PC-3 (cell line): ENCODE data around the gene DIAPH2. TPM values are rescaled to one million over a fixed set of nuclear protein-coding genes. Genes with fewer than 3 reads are reported as not detected.

Source experiments
- ATAC-seq: fragments of 200-7000 bp; cut with Tn5 transposase; 2 replicates; pipeline ENCODE4 v1.9.1; 2020; ENCODE audit warnings: mild to moderate bottlenecking, moderate library complexity
- BruUV-seq: library from RNA; stranded (reverse); fragments of 400-500 nt; replicated peaks from 2 replicates; lab custom pipeline; 2021; lab: Mats Ljungman, UMichigan
- CTCF ChIA-PET: fragments of 300-600 bp; sonication (Branson Sonifier 250); formaldehyde crosslinking; loops from one replicate; lab custom pipeline; 2022; ENCODE audit warnings: antibody characterized with exemption; lab: Charles Lee
- POLR2A ChIA-PET: fragments of 300-600 bp; sonication (Branson Sonifier 250); formaldehyde crosslinking; loops from one replicate; lab custom pipeline; 2022; ENCODE audit warnings: antibody characterized with exemption; ENCODE audit not compliant: unreplicated experiment; lab: Charles Lee
- DNase-seq: peaks from one replicate; pipeline ENCODE4 v3.0.0-alpha.2; 2015
- H2AFZ ChIP-seq: fragments of 300-600 bp; sonication (generic); 2 replicates; pipeline ENCODE4 v1.6.0; 2016; ENCODE audit warnings: antibody characterized with exemption, low read length
- H3F3A ChIP-seq: fragments of 300-600 bp; sonication (generic); one replicate; pipeline ENCODE4 v1.6.0; 2017; ENCODE audit warnings: antibody characterized with exemption, low read length, control low read depth, mild to moderate bottlenecking; ENCODE audit not compliant: unreplicated experiment
- H3K27ac ChIP-seq: fragments of 300-600 bp; sonication (generic); 2 replicates; pipeline ENCODE4 v1.5.1; 2016; ENCODE audit warnings: mild to moderate bottlenecking, low read length
- H3K27me3 ChIP-seq: fragments of 300-600 bp; sonication (generic); 2 replicates; pipeline ENCODE4 v1.6.1; 2016; ENCODE audit warnings: low read length, mixed read lengths
- H3K36me3 ChIP-seq: fragments of 300-600 bp; sonication (generic); 2 replicates; pipeline ENCODE4 v1.6.1; 2016; ENCODE audit warnings: low read depth, mixed run types, low read length, mixed read lengths
- H3K4me1 ChIP-seq: fragments of 300-600 bp; sonication (generic); 2 replicates; pipeline ENCODE4 v1.5.1; 2016; ENCODE audit warnings: low read length; ENCODE audit not compliant: insufficient read depth
- H3K4me2 ChIP-seq: fragments of 300-600 bp; sonication (generic); 2 replicates; pipeline ENCODE4 v1.6.0; 2016; ENCODE audit warnings: low read length
- H3K4me3 ChIP-seq: fragments of 300-600 bp; sonication (generic); 2 replicates; pipeline ENCODE4 v1.5.1; 2016; ENCODE audit warnings: mild to moderate bottlenecking, low read length, mixed read lengths
- H3K79me2 ChIP-seq: fragments of 300-600 bp; sonication (generic); 2 replicates; pipeline ENCODE4 v1.6.1; 2017; ENCODE audit warnings: low read length, mixed read lengths
- H3K9ac ChIP-seq: fragments of 300-600 bp; sonication (generic); 2 replicates; pipeline ENCODE4 v1.6.0; 2016; ENCODE audit warnings: mild to moderate bottlenecking, low read length
- H3K9me2 ChIP-seq: fragments of 300-600 bp; sonication (generic); replicated peaks from 2 replicates; pipeline ENCODE4 v1.6.1; 2016; ENCODE audit warnings: mixed run types, low read length, mixed read lengths
- H3K9me3 ChIP-seq: fragments of 300-600 bp; sonication (generic); 2 replicates; pipeline ENCODE4 v1.6.1; 2016; ENCODE audit warnings: low read length, mixed read lengths
- H4K20me1 ChIP-seq: fragments of 300-600 bp; sonication (generic); 2 replicates; pipeline ENCODE4 v1.6.1; 2016; ENCODE audit warnings: low read length, mixed read lengths
- EZH2 ChIP-seq: fragments of 300-600 bp; sonication (generic); IDR thresholded peaks from one replicate; pipeline ENCODE4 v1.6.1; 2017; ENCODE audit warnings: antibody characterized with exemption, mild to moderate bottlenecking, low read length; ENCODE audit not compliant: unreplicated experiment
- EZH2phosphoT487 ChIP-seq: fragments of 300-600 bp; sonication (generic); IDR thresholded peaks from 2 replicates; pipeline ENCODE4 v1.6.1; 2018; ENCODE audit warnings: mild to moderate bottlenecking, antibody characterized with exemption, low read length, borderline replicate concordance
- intact Hi-C: fragments of 100-400 bp; cut with micrococcal nuclease; formaldehyde crosslinking; loops from 2 replicates; pipeline ENCODE4 v1.9.0; 2023
- total RNA-seq: library from RNA; depleted of rRNA; stranded (reverse); fragments of >200 nt; gene quantifications from 2 replicates; pipeline ENCODE4 v1.2.3, GENCODE V29; 2014
- TF ChIP-seq, protein P1 (sequence below): fragments of 300-600 bp; sonication (generic); conservative IDR thresholded peaks from 2 replicates; pipeline ENCODE4 v1.5.1; 2017; ENCODE audit warnings: antibody characterized with exemption, low read depth, mild to moderate bottlenecking, low read length

The DIAPH2 gene
- total RNA-seq, 1 experiment from 2014 or later, result 15.1 TPM

DNA sequence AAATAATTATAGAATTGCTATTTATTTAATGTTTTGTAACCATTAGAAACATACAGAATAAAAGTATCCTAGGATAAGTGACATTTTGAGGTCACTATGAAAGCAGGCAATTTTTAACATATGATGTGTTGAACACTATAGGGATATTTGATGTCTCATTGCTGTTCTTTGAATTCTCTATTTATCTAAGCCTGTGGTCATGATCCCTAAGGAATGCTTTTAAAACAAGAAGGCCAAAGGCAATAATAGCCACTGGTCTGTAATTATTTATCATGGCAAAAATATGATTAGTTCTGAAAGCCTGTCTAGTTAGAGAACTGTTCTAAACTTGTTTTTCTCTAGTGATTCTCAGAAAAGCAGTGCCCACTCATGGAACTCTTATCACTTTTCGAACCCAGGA lies 385.7 kb downstream of the DIAPH2 start:
- Histone ChIP-seq H3K36me3 (no peaks in the 10 kb centered on the region), H3K79me2 (no peaks in the 10 kb centered on the region), H3F3A (no peaks in the 10 kb centered on the region), H4K20me1 (no peaks in the 10 kb centered on the region), H3K27me3 (no peaks in the 10 kb centered on the region), H3K9ac (no peak overlapping the region), H3K27ac (no peak overlapping the region), H3K4me2 (no peak overlapping the region), H3K4me3 (no peak overlapping the region), H3K9me3 (no peaks in the 10 kb centered on the region), H3K4me1 (no peaks in the 10 kb centered on the region), H2AFZ (no peak overlapping the region), H3K9me2 (no peaks in the 10 kb centered on the region)
- ChIA-PET CTCF (no interaction called here), POLR2A (no interaction called here)
- intact Hi-C loops, result no loop called here
- BruUV-seq, result no TSS peak
- DNase-seq (no peak), ATAC-seq (no peak)
- TF ChIP-seq EZH2phosphoT487 (no peak), EZH2 (no peak)
- TF ChIP-seq, protein P1, sequence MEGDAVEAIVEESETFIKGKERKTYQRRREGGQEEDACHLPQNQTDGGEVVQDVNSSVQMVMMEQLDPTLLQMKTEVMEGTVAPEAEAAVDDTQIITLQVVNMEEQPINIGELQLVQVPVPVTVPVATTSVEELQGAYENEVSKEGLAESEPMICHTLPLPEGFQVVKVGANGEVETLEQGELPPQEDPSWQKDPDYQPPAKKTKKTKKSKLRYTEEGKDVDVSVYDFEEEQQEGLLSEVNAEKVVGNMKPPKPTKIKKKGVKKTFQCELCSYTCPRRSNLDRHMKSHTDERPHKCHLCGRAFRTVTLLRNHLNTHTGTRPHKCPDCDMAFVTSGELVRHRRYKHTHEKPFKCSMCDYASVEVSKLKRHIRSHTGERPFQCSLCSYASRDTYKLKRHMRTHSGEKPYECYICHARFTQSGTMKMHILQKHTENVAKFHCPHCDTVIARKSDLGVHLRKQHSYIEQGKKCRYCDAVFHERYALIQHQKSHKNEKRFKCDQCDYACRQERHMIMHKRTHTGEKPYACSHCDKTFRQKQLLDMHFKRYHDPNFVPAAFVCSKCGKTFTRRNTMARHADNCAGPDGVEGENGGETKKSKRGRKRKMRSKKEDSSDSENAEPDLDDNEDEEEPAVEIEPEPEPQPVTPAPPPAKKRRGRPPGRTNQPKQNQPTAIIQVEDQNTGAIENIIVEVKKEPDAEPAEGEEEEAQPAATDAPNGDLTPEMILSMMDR, result no peak

DNA sequence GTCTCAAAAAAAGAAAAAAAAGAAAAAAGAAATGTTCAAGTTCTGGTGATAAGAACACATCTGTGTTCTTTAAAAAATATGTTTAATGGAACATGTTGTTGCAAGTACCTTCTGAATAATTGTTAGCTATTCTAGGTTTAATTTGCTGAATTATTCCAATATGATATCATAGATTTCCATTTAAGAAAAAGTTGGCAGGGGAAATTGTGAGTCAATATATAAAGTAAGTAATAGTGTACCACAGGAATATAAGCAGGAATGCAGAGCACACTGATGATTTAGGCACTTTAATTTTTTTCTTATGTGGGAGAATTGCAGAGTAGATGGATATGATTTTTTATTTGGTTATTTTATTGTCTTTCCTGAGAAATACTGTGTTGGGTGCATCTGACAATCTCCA lies 389.8 kb downstream of the DIAPH2 start:
- CTCF ChIA-PET, result no interaction called here
- no TSS peak for BruUV-seq

DNA sequence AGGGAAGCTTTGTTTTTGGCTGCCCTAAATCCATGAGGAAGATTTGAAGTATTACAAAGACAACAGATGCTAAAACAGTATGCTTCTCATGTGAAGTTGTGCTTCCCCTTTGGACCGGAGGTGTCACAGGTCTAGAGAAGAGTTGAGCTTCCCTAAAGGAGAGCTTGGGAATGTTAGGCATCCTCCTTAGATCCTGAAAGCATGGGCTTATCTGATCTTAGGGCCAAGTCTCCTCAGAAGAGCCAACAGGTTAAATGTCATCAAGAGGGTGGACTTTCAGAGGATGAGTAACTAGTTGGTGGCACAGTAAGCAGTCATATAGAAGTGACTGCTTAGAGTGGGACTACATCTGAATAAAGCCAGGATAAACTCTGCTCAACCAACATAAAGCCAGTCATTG lies 404.5 kb downstream of the DIAPH2 start:
- H3K4me1 ChIP-seq, result no peaks in the 10 kb centered on the region
- H3K4me3 ChIP-seq, result no peak overlapping the region
- ATAC-seq, result no peak
- no peaks in the 10 kb centered on the region for H3K27me3 ChIP-seq
- no peak overlapping the region for H3K27ac ChIP-seq
- H3K9me2 ChIP-seq, result no peaks in the 10 kb centered on the region
- intact Hi-C loops, result no loop called here
- BruUV-seq, result no TSS peak
- H3F3A ChIP-seq, result no peaks in the 10 kb centered on the region
- no peak overlapping the region for H2AFZ ChIP-seq
- H3K79me2 ChIP-seq, result no peaks in the 10 kb centered on the region
- H3K9ac ChIP-seq, result no peak overlapping the region
- H4K20me1 ChIP-seq, result no peaks in the 10 kb centered on the region
- TF ChIP-seq EZH2phosphoT487, result no peak
- TF ChIP-seq, protein P1, result no peak
- no peak for TF ChIP-seq EZH2
- ChIA-PET POLR2A (no interaction called here), CTCF (no interaction called here)
- no peak overlapping the region for H3K4me2 ChIP-seq
- H3K9me3 ChIP-seq, result no peaks in the 10 kb centered on the region
- H3K36me3 ChIP-seq, result no peaks in the 10 kb centered on the region
- no peak for DNase-seq

More for the DNA sequence above, 389.8 kb downstream of the DIAPH2 start:
- H3K4me1 ChIP-seq, result no peaks in the 10 kb centered on the region
- H3K9me2 ChIP-seq, result no peaks in the 10 kb centered on the region
- H3K36me3 ChIP-seq, result no peaks in the 10 kb centered on the region
- ATAC-seq, result no peak
- no peak overlapping the region for H3K9ac ChIP-seq
- TF ChIP-seq EZH2, result no peak
- TF ChIP-seq, protein P1, result no peak
- TF ChIP-seq EZH2phosphoT487, result no peak
- no peaks in the 10 kb centered on the region for H3K27me3 ChIP-seq
- no peaks in the 10 kb centered on the region for H3K9me3 ChIP-seq
- no peaks in the 10 kb centered on the region for H3F3A ChIP-seq
- intact Hi-C loops, result no loop called here
- no peak overlapping the region for H3K4me2 ChIP-seq
- H3K4me3 ChIP-seq, result no peak overlapping the region
- H2AFZ ChIP-seq, result no peak overlapping the region
- H4K20me1 ChIP-seq, result no peaks in the 10 kb centered on the region
- POLR2A ChIA-PET, result no interaction called here
- peak; percentile 2 for DNase-seq
- H3K27ac ChIP-seq, result no peak overlapping the region
- H3K79me2 ChIP-seq, result no peaks in the 10 kb centered on the region
